Neural cell (in vitro differentiated cells): Measurements from ENCODE around the gene IKBKG. TPM values are rescaled to one million over a fixed set of nuclear protein-coding genes. Genes with fewer than 3 reads are reported as not detected.
"Not testable (repeated sequence)": the region's sequence is repeated elsewhere in the genome, so short reads cannot be mapped to it uniquely, and the experiment has no call there.

Source experiments
- H2AFZ ChIP-seq: fragments of 200-600, 300-800 bp; sonication (generic), shearing (Covaris generic); 2 replicates; pipeline ENCODE4 v1.6.0; 2014; ENCODE audit warnings: low read depth, mild to moderate bottlenecking, antibody characterized with exemption, low read length, moderate library complexity
- H3F3A ChIP-seq: fragments of 200-600 bp; shearing (Covaris generic); 2 replicates; pipeline ENCODE4 v1.6.1; 2016; ENCODE audit warnings: mild to moderate bottlenecking, moderate library complexity, mixed read lengths, antibody characterized with exemption, low read length; ENCODE audit not compliant: insufficient read depth, poor library complexity, severe bottlenecking
- H3K27ac ChIP-seq: fragments of 200-600, 300-800 bp; sonication (generic), shearing (Covaris generic); 2 replicates; pipeline ENCODE4 v1.5.1; 2014; ENCODE audit warnings: mild to moderate bottlenecking, low read length, moderate library complexity
- H3K27me3 ChIP-seq: fragments of 300-800, 200-600 bp; sonication (generic), shearing (Covaris generic); 2 replicates; pipeline ENCODE4 v1.6.0; 2014; ENCODE audit warnings: mild to moderate bottlenecking, low read depth, low read length, moderate library complexity; ENCODE audit not compliant: insufficient read depth
- H3K36me3 ChIP-seq: fragments of 300-800, 200-600 bp; sonication (generic), shearing (Covaris generic); 2 replicates; pipeline ENCODE4 v1.5.1; 2014; ENCODE audit warnings: mild to moderate bottlenecking, antibody characterized with exemption, low read length, moderate library complexity; ENCODE audit not compliant: insufficient read depth
- H3K4me2 ChIP-seq: fragments of 300-800, 200-600 bp; sonication (generic), shearing (Covaris generic); 2 replicates; pipeline ENCODE4 v1.6.0; 2014; ENCODE audit warnings: mild to moderate bottlenecking, low read length
- H3K4me3 ChIP-seq: fragments of 300-800, 200-600 bp; sonication (generic), shearing (Covaris generic); 2 replicates; pipeline ENCODE4 v1.5.1; 2014; ENCODE audit warnings: mild to moderate bottlenecking, low read length, moderate library complexity
- H3K79me2 ChIP-seq: fragments of 200-600 bp; shearing (Covaris generic); replicated peaks from 2 replicates; pipeline ENCODE4 v1.6.0; 2014; ENCODE audit warnings: mild to moderate bottlenecking, low read length, moderate library complexity; ENCODE audit not compliant: insufficient read depth
- H3K9ac ChIP-seq: fragments of 300-800, 200-600 bp; sonication (generic), shearing (Covaris generic); 2 replicates; pipeline ENCODE4 v1.6.1; 2016; ENCODE audit warnings: mild to moderate bottlenecking, low read length, mixed read lengths
- H3K9me2 ChIP-seq: fragments of 200-600 bp; shearing (Covaris generic); 2 replicates; pipeline ENCODE4 v1.6.1; 2016; ENCODE audit warnings: mild to moderate bottlenecking, low read length, mixed read lengths; ENCODE audit not compliant: insufficient read depth
- H3K9me3 ChIP-seq: fragments of 200-600, 300-800 bp; sonication (generic), shearing (Covaris generic); 2 replicates; pipeline ENCODE4 v1.6.1; 2016; ENCODE audit warnings: mild to moderate bottlenecking, mixed run types, low read length, moderate library complexity, mixed read lengths
- H4K20me1 ChIP-seq: fragments of 200-600 bp; shearing (Covaris generic); 2 replicates; pipeline ENCODE4 v1.6.1; 2016; ENCODE audit warnings: mild to moderate bottlenecking, mixed run types; ENCODE audit not compliant: insufficient read depth
- CTCF ChIP-seq: fragments of 450-650 bp; IDR thresholded peaks from 2 replicates; pipeline ENCODE4 v1.5.1; 2014; ENCODE audit warnings: antibody characterized with exemption, mild to moderate bottlenecking, moderate library complexity; ENCODE audit not compliant: poor library complexity, severe bottlenecking
- EP300 ChIP-seq: fragments of 450-650 bp; conservative IDR thresholded peaks from 2 replicates; pipeline ENCODE4 v1.6.1; 2014; ENCODE audit warnings: antibody characterized with exemption, mild to moderate bottlenecking, moderate library complexity; ENCODE audit not compliant: poor library complexity, severe bottlenecking
- EZH2 ChIP-seq: fragments of 200-600, 300-800 bp; shearing (Covaris generic), sonication (generic); IDR thresholded peaks from 2 replicates; pipeline ENCODE4 v1.6.1; 2014; ENCODE audit warnings: antibody characterized with exemption, low read length, borderline replicate concordance, mild to moderate bottlenecking; ENCODE audit not compliant: insufficient read depth, poor library complexity, severe bottlenecking
- MXI1 ChIP-seq: fragments of 450-650 bp; conservative IDR thresholded peaks from 2 replicates; pipeline ENCODE4 v1.6.1; 2014; ENCODE audit warnings: antibody characterized with exemption, mild to moderate bottlenecking; ENCODE audit not compliant: poor library complexity, severe bottlenecking
- POLR2AphosphoS5 ChIP-seq: IDR thresholded peaks from 2 replicates; pipeline ENCODE4 v1.6.1; 2012
- RAD21 ChIP-seq: fragments of 450-650 bp; conservative IDR thresholded peaks from 2 replicates; pipeline ENCODE4 v1.6.1; 2014; ENCODE audit warnings: antibody characterized with exemption, mild to moderate bottlenecking, moderate library complexity
- REST ChIP-seq: IDR thresholded peaks from 2 replicates; pipeline ENCODE4 v1.6.1; 2012; ENCODE audit warnings: borderline replicate concordance
- SMC3 ChIP-seq: fragments of 450-650 bp; conservative IDR thresholded peaks from 2 replicates; pipeline ENCODE4 v1.6.1; 2014; ENCODE audit warnings: antibody characterized with exemption, mild to moderate bottlenecking, moderate library complexity; ENCODE audit not compliant: poor library complexity
- TAF1 ChIP-seq: IDR thresholded peaks from 2 replicates; pipeline ENCODE4 v1.6.1; 2012; ENCODE audit warnings: low read depth
- polyA minus RNA-seq: library from RNA; depleted of rRNA, polyadenylated mRNA; stranded (reverse); fragments of >200 nt; gene quantifications from 2 replicates; pipeline ENCODE4 v1.2.3, GENCODE V29; 2014
- polyA plus RNA-seq: library from polyadenylated mRNA; depleted of rRNA; stranded (reverse); fragments of >200 nt; gene quantifications from 2 replicates; pipeline ENCODE4 v1.2.3, GENCODE V29; 2014

The IKBKG gene
- 32.6 and 37.7 TPM in 2 replicates for polyA plus RNA-seq
- polyA minus RNA-seq: 8.7 and 13.1 TPM in 2 replicates

GRCh38 chrX:154547245-154548027 is at the start of gene IKBKG:
IKBKG (plus strand) TSS chrX:154547620; CDS start chrX:154552003, 4,383 bp downstream.
- H3F3A ChIP-seq: no peaks in the 10 kb centered on the region
- peak within 1 kb of the TSS; percentile 55 for H3K4me2 ChIP-seq
- no peaks in the 10 kb centered on the region for H3K9me2 ChIP-seq
- peak within 1 kb of the TSS; percentile 21 for H2AFZ ChIP-seq
- TF ChIP-seq EP300: peak; percentile 18
- TF ChIP-seq SMC3: no peak
- TF ChIP-seq POLR2AphosphoS5: peak; percentile 60
- TF ChIP-seq MXI1: peak; percentile 32
- TF ChIP-seq CTCF: no peak
- no peak for TF ChIP-seq EZH2
- TF ChIP-seq RAD21: no peak
- peak; percentile 29 for TF ChIP-seq TAF1
- peak within 1 kb of the TSS; percentile 81 for H3K4me3 ChIP-seq
- H4K20me1 ChIP-seq: no peaks in the 10 kb centered on the region
- H3K27me3 ChIP-seq: no peaks in the 10 kb centered on the region
- no peaks in the 10 kb centered on the region for H3K9me3 ChIP-seq
- H3K27ac ChIP-seq: peak within 1 kb of the TSS; percentile 88
- H3K9ac ChIP-seq: peak within 1 kb of the TSS; percentile 85
- H3K79me2 ChIP-seq: peaks cover 10% of the 10 kb centered on the region
- no peaks in the 10 kb centered on the region for H3K36me3 ChIP-seq

GRCh38 chrX:154501423-154501822 is 46.0 kb upstream of the IKBKG start:
- H2AFZ ChIP-seq, H3K9me2 ChIP-seq, H3K36me3 ChIP-seq, H3K9ac ChIP-seq, H3K4me2 ChIP-seq, H3K9me3 ChIP-seq, H3K27me3 ChIP-seq, H4K20me1 ChIP-seq, H3K79me2 ChIP-seq, H3F3A ChIP-seq, H3K27ac ChIP-seq, H3K4me3 ChIP-seq: not testable (repeated sequence)

- no peaks in the 10 kb centered on the region for H3K9me2 ChIP-seq
- no peak overlapping the region for H3K4me3 ChIP-seq
- H3K9ac ChIP-seq: no peak overlapping the region
- no peak for TF ChIP-seq EP300
- TF ChIP-seq CTCF: no peak
- no peak for TF ChIP-seq TAF1
- no peak for TF ChIP-seq REST
- TF ChIP-seq POLR2AphosphoS5: no peak
- no peak for TF ChIP-seq EZH2
- no peak for TF ChIP-seq RAD21
- TF ChIP-seq MXI1: no peak
- TF ChIP-seq SMC3: no peak
- no peak overlapping the region for H3K4me2 ChIP-seq
- H2AFZ ChIP-seq: no peak overlapping the region
- H3K9me3 ChIP-seq: no peaks in the 10 kb centered on the region
- no peaks in the 10 kb centered on the region for H4K20me1 ChIP-seq
- no peak overlapping the region for H3K27ac ChIP-seq
- H3F3A ChIP-seq: no peaks in the 10 kb centered on the region
- H3K79me2 ChIP-seq: no peaks in the 10 kb centered on the region
- no peaks in the 10 kb centered on the region for H3K27me3 ChIP-seq
- H3K36me3 ChIP-seq: no peaks in the 10 kb centered on the region
Observed at GRCh38 chrX:154502098-154502497, 45.3 kb upstream of the IKBKG start.
